ENCODE measurements around the gene HSPA2.
A peak's percentile ranks its signal among the peaks of the same experiment; 100 is the strongest.

HSPA2 gene

GRCh38 chr14:64522591-64523355 lies 17.8 kb upstream of the HSPA2 start:
- no peak for ATAC-seq (replicated peaks; ENCODE audit: extremely low read depth, poor library complexity, severe bottlenecking)
- no peaks in the 10 kb centered on the region for H3K27me3 Mint-ChIP-seq

GRCh38 chr14:64525354-64525753 lies 15.2 kb upstream of the HSPA2 start:
- H3K4me3 Mint-ChIP-seq = no peak overlapping the region
- ATAC-seq (replicated peaks; ENCODE audit: extremely low read depth, poor library complexity, severe bottlenecking) = no peak
- peaks cover 19% of the 10 kb centered on the region for H3K4me1 Mint-ChIP-seq
- no peak for DNase-seq (ENCODE audit: low spot score in 2 of 2)
- no peaks in the 10 kb centered on the region for H3K27me3 Mint-ChIP-seq
- no peaks in the 10 kb centered on the region for H3K9me3 Mint-ChIP-seq
- H3K27ac Mint-ChIP-seq (ENCODE audit: low read depth) = no peak overlapping the region
- H3K36me3 Mint-ChIP-seq (ENCODE audit: insufficient read depth) = peaks cover 21% of the 10 kb centered on the region

More at GRCh38 chr14:64522591-64523355, 17.8 kb upstream of the HSPA2 start:
- Mint-ChIP-seq H3K4me3 (no peak overlapping the region), H3K27ac (ENCODE audit: low read depth) (no peak overlapping the region), H3K9me3 (no peaks in the 10 kb centered on the region), H3K36me3 (ENCODE audit: insufficient read depth) (peaks cover 19% of the 10 kb centered on the region), H3K4me1 (peaks cover 17% of the 10 kb centered on the region)
- DNase-seq (ENCODE audit: low spot score in 2 of 2) = no peak

GRCh38 chr14:64531567-64531966 lies 9.0 kb upstream of the HSPA2 start:
- Mint-ChIP-seq H3K27ac (ENCODE audit: low read depth) (peak overlapping the region; percentile 61), H3K27me3 (no peaks in the 10 kb centered on the region), H3K9me3 (no peaks in the 10 kb centered on the region), H3K36me3 (ENCODE audit: insufficient read depth) (peaks cover 12% of the 10 kb centered on the region), H3K4me1 (peaks cover 14% of the 10 kb centered on the region), H3K4me3 (no peak overlapping the region)
- no peak for DNase-seq (ENCODE audit: low spot score in 2 of 2)
- no peak for ATAC-seq (replicated peaks; ENCODE audit: extremely low read depth, poor library complexity, severe bottlenecking)

- H3K4me3 Mint-ChIP-seq = no peak overlapping the region
- peaks cover 17% of the 10 kb centered on the region for H3K36me3 Mint-ChIP-seq (ENCODE audit: insufficient read depth)
- peaks cover 25% of the 10 kb centered on the region for H3K4me1 Mint-ChIP-seq
- ATAC-seq (replicated peaks; ENCODE audit: extremely low read depth, poor library complexity, severe bottlenecking) (no peak), DNase-seq (ENCODE audit: low spot score in 2 of 2) (no peak)
- no peak overlapping the region for H3K27ac Mint-ChIP-seq (ENCODE audit: low read depth)
- H3K27me3 Mint-ChIP-seq = no peaks in the 10 kb centered on the region
- H3K9me3 Mint-ChIP-seq = no peaks in the 10 kb centered on the region
Observed at GRCh38 chr14:64536488-64537245, 3.9 kb upstream of the HSPA2 start.

DNA sequence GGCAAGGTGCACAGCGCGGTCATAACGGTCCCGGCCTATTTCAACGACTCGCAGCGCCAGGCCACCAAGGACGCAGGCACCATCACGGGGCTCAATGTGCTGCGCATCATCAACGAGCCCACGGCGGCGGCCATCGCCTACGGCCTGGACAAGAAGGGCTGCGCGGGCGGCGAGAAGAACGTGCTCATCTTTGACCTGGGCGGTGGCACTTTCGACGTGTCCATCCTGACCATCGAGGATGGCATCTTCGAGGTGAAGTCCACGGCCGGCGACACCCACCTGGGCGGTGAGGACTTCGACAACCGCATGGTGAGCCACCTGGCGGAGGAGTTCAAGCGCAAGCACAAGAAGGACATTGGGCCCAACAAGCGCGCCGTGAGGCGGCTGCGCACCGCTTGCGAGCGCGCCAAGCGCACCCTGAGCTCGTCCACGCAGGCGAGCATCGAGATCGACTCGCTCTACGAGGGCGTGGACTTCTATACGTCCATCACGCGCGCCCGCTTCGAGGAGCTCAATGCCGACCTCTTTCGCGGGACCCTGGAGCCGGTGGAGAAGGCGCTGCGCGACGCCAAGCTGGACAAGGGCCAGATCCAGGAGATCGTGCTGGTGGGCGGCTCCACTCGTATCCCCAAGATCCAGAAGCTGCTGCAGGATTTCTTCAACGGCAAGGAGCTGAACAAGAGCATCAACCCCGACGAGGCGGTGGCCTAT lies 875 bp downstream of the HSPA2 start:
- H3K36me3 Mint-ChIP-seq (ENCODE audit: insufficient read depth) = peaks cover 14% of the 10 kb centered on the region
- DNase-seq (ENCODE audit: low spot score in 2 of 2) (no peak), ATAC-seq (replicated peaks; ENCODE audit: extremely low read depth, poor library complexity, severe bottlenecking) (no peak)
- H3K4me3 Mint-ChIP-seq = peak overlapping the region; percentile 95
- no peaks in the 10 kb centered on the region for H3K27me3 Mint-ChIP-seq
- H3K9me3 Mint-ChIP-seq = no peaks in the 10 kb centered on the region
- H3K4me1 Mint-ChIP-seq = peaks cover 35% of the 10 kb centered on the region
- peak overlapping the region; percentile 92 for H3K27ac Mint-ChIP-seq (ENCODE audit: low read depth)

GRCh38 chr14:64541972-64542835 lies 1.7 kb downstream of the HSPA2 start:
- Mint-ChIP-seq H3K36me3 (ENCODE audit: insufficient read depth) (peaks cover 11% of the 10 kb centered on the region), H3K9me3 (no peaks in the 10 kb centered on the region), H3K4me3 (peak overlapping the region; percentile 95), H3K4me1 (peaks cover 35% of the 10 kb centered on the region), H3K27me3 (no peaks in the 10 kb centered on the region), H3K27ac (ENCODE audit: low read depth) (peak overlapping the region; percentile 42)
- no peak for DNase-seq (ENCODE audit: low spot score in 2 of 2)
- ATAC-seq (replicated peaks; ENCODE audit: extremely low read depth, poor library complexity, severe bottlenecking) = no peak

DNA sequence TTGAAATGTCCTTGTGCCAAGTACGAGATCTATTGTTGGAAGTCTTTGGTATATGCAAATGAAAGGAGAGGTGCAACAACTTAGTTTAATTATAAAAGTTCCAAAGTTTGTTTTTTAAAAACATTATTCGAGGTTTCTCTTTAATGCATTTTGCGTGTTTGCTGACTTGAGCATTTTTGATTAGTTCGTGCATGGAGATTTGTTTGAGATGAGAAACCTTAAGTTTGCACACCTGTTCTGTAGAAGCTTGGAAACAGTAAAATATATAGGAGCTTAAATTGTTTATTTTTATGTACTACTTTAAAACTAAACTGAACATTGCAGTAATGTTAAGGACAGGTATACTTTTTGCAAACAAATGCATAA lies 2.3 kb downstream of the HSPA2 start:
- Mint-ChIP-seq H3K4me3 (peak overlapping the region; percentile 95), H3K9me3 (no peaks in the 10 kb centered on the region), H3K27me3 (no peaks in the 10 kb centered on the region), H3K27ac (ENCODE audit: low read depth) (no peak overlapping the region), H3K36me3 (ENCODE audit: insufficient read depth) (peaks cover 11% of the 10 kb centered on the region), H3K4me1 (peaks cover 35% of the 10 kb centered on the region)
- DNase-seq (ENCODE audit: low spot score in 2 of 2) (no peak), ATAC-seq (replicated peaks; ENCODE audit: extremely low read depth, poor library complexity, severe bottlenecking) (no peak)

DNA sequence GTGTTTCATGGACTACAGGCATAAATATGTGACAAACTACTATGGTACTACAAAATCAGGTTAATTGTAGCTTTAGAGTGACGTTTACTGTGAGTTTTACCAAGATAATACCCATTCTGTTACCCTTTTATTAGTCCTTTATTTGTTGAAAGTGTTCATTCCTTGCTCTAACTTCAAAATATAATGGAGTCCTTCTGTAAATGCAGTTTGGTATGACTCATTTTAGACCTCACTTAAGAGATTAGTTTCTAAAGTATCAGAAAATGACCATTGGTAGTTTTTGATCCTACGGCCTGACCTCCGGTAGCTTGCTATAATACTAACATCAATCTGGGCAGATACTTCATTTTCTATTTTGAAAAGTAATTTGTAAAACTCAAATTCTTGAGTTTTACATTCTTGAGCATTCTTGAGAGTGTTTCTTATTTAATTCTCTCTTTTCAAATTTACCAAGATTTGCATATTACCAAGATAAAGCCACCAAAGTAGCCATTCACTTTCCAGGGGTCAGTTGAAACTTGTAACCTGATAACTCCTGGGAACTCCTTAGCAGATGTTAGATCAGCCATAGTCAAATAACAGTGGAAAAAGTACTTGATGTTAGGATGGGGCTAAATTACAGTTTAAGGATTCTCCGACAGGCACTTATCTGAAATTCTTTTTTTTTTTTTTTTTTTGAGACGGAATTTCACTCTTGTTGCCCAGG lies 4.2 kb downstream of the HSPA2 start:
- Mint-ChIP-seq H3K36me3 (ENCODE audit: insufficient read depth) (peaks cover 9% of the 10 kb centered on the region), H3K4me1 (peaks cover 34% of the 10 kb centered on the region), H3K27ac (ENCODE audit: low read depth) (no peak overlapping the region), H3K9me3 (no peaks in the 10 kb centered on the region), H3K27me3 (no peaks in the 10 kb centered on the region), H3K4me3 (no peak overlapping the region)
- DNase-seq (ENCODE audit: low spot score in 2 of 2) (no peak), ATAC-seq (replicated peaks; ENCODE audit: extremely low read depth, poor library complexity, severe bottlenecking) (no peak)

DNA sequence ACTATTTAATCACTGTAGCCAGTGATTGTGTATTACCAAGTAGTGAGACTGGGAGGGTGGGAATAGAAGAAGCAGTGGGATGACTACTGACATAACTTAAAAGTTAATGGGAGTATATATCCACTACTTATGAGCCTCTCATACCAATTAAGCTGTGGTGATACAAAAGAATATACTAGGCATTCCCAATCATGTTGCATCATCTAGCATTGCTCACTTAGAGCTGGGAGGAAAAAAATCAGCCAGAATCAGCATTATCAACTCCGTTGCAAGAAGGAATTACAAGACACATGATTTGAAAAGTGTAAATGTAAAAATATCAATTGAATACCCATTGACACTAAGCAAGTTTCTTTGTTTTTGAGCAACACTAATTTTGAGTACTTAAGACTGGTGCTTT lies 8.5 kb downstream of the HSPA2 start:
- Mint-ChIP-seq H3K4me1 (peaks cover 14% of the 10 kb centered on the region), H3K27ac (ENCODE audit: low read depth) (no peak overlapping the region), H3K27me3 (peaks cover 18% of the 10 kb centered on the region)

DNA sequence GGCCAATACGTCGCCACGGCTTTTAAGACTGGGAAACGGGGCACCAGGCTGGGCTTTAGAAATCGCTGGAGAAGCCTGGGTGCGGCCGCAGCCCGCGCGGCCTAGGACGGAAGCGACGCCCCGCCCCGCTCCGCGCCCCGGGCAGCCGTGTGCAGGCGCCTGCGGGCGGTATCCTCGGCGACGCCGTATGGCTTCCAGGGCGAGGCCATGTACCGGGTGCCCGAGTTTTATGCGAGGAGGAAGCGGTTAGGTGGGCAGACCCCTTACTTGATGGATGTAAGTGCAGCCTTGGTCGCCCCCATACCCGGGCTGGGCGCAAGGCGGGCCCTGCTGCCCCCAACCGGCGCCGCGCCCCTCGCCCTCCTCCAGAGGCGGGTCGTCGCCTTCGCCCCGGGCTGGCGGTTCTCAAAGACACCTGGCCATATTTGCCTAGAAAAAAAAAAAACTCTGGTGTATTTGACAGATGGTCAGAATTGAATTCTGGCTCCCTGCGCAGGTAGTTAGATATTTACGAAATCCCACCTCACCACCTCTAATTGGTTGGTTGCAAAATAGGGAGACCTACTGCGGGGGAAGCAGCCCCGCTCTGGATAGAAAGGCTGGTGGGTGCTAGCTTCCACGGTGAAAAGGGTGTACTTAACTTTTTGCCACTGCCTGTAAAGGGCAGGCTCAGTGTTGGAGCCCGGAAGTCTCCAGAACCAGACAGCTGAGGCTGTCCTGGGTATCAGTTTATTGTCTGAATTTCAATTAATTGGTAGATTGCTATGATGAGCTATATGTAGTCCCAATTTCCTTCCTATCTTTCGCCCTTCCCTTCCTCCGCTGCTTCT lies 9.5 kb downstream of the HSPA2 start, which contains the start of gene PPP1R36:
PPP1R36 (plus strand) TSS at position 171 of the 830 bp plus-strand sequence; CDS start at position 208, 37 bp downstream.
- H3K36me3 Mint-ChIP-seq (ENCODE audit: insufficient read depth) = peaks cover 2% of the 10 kb centered on the region
- H3K4me3 Mint-ChIP-seq = peak within 1 kb of the TSS; percentile 38
- no peak within 1 kb of the TSS for H3K27ac Mint-ChIP-seq (ENCODE audit: low read depth)
- peak; percentile 89 for ATAC-seq (replicated peaks; ENCODE audit: extremely low read depth, poor library complexity, severe bottlenecking)
- no peak for DNase-seq (ENCODE audit: low spot score in 2 of 2)
- no peaks in the 10 kb centered on the region for H3K9me3 Mint-ChIP-seq
- H3K4me1 Mint-ChIP-seq = peaks cover 14% of the 10 kb centered on the region
- peaks cover 18% of the 10 kb centered on the region for H3K27me3 Mint-ChIP-seq

More for the DNA sequence above, 8.5 kb downstream of the HSPA2 start:
- H3K4me3 Mint-ChIP-seq = peak overlapping the region; percentile 38
- ATAC-seq (replicated peaks; ENCODE audit: extremely low read depth, poor library complexity, severe bottlenecking) (no peak), DNase-seq (ENCODE audit: low spot score in 2 of 2) (no peak)
- H3K36me3 Mint-ChIP-seq (ENCODE audit: insufficient read depth) = peaks cover 2% of the 10 kb centered on the region
- no peaks in the 10 kb centered on the region for H3K9me3 Mint-ChIP-seq

All from central memory CD8-positive, alpha-beta T cell (primary cell).